Fibroblast of skin of back (primary cell): ENCODE measurements around the gene CDX2.
A peak's percentile ranks its signal among the peaks of the same experiment; 100 is the strongest.
"Not testable (repeated sequence)": the region's sequence is repeated elsewhere in the genome, so short reads cannot be mapped to it uniquely, and the experiment has no call there.

ENCODE experiments used
- DNase-seq: peaks from one replicate; pipeline ENCODE4 v3.0.0-alpha.2; 2013

The CDX2 gene

DNA sequence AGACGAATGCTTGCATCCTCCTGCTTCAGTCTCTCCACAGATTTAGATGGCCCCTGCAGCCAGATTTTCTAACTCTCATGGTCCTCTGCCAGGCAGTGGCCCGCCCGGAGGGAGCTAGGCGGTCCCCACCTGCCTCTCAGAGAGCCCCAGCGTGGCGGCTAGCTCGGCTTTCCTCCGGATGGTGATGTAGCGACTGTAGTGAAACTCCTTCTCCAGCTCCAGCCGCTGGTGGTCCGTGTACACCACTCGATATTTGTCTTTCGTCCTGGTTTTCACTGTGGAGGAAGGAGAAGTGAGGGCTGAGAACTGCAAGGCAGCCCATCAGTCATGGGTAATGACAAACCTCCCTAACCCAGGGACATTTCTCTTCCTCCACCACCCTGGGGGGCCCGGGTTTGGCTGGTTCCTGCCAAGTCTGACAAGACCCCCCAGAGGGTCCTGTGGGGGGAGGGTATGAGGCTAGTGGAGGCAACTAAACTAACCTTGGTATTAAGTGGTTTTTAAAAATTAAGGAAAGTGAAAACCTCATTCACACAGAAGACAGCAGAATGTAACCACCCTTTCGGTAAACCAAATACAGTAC, 4.3 kb downstream of the CDX2 start:
- DNase-seq, result no peak

DNA sequence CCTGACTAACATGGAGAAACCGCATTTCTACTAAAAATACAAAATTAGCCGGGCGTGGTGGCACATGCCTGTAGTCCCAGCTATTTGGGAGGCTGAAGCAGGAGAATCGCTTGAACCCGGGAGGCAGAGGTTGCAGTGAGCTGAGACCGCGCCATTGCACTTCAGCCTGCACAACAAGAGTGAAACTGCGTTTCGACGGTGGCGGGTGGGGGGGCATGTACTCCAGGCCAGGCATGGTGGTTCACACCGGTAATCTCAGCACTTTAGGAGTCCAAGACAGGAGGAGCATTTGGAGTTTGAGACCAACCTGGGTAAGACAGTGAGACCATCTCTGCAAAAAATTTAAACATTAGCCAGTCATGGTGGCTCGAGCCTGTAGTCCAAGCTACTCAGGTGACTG, 4.9 kb downstream of the CDX2 start:
- not testable (repeated sequence) for DNase-seq

DNA sequence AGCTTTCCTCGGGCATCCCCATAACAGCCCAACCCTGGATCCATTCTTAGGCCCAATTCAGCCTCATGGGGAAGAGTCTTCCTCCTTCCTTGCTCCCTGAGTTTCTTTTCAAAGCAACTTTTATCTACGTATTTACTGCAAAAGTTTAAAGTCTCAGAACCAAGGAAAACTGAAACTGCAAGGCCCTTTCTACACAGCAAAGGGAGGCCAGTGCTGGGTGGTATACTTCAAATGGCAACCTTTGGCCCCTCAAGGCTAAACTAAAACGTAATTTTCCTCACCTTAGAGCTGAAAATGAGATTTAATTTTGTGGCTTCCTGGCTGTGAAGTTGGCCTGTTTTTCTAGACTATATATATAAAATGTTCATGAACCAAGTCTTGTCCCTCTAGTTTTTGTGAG, 5.6 kb downstream of the CDX2 start:
- no peak for DNase-seq

DNA sequence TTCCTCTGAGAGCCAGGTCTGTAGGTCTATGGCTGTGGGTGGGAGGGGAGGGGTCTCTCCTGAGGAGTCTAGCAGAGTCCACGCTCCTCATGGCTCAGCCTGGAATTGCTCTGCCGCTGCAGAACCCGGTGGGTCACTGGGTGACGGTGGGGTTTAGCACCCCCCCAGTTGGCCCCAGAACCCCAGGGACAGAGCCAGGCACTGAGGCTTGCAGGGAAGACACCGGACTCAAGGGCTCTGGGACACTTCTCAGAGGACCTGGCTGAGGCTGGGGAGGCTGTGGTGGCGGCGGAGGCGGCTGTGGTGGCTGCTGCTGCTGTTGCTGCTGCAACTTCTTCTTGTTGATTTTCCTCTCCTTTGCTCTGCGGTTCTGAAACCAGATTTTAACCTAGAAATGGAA, 6.1 kb downstream of the CDX2 start:
- DNase-seq, result no peak

DNA sequence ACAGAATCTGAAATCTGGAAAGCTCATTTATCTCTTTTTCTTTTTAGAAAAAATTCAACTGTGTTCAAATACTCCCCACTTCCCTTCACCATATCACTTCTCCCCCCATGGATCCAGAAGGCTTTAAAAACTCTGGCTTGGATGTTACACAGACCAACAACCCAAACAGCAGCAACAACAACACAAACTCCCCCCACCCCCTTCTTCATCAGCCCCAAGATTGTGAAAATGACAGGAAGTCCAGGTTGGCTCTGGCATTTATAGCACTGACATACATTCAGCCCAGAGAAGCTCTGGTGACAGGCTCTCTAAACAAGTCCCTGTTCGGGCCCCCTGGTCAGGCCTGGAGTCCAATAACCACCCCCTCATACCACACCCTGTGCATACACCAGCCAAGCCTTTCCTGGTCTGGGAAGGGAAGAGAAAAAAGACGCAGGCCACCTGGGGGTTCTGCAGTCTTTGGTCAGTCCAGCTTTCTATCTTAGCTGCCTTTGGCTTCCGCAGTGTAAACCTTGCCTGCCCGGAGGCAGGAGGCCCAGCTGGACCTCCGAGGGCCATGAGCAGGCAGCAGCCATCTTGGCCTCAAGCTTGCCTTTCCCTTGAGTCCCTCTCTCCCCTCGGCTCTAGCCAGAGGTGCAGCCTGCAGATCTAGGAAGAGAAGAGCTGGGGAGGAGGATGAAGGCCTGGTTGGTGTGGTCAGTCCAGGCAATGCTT, 6.8 kb downstream of the CDX2 start:
- no peak for DNase-seq

DNA sequence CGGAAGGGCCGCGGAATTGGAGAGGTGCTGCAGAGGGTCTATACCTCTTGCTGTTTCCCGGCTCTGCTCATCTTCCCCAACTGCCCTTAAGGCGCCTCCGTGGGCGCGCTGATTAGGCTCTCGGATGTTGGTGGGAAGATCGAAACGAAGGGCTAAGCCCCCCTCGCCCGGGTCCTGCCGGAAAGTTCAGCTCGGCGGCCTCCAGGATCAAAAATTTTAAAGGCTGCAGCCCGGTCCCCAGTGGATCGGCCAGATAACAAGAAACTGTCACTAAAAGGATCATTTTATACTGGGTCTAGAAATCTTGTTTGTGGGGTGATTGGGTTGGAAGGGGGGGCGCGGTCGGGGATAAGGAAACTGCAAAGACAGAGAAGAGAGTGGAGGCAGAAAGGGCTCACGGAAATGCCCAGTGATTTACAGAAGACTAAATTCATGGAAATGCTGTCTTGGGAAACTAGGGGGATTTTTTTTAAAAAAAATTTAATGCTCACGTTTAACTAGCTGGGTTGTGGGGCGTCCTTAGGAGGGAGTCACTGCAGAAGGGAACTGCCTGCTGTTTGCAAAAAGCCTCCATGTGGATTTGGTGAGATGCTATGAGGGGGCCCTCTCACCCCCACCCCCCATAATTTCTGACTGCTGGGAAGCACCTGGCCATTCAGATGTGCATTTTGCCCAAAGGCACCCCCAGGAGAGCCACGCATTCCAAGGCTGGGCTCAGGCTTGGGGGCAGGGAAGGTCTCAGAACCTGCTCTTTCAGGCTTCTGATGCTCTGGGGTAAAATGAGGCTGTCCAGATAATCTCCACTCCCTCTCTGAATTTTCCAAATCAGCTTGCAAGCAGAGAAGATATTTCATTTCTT, 7.7 kb downstream of the CDX2 start:
- no peak for DNase-seq

DNA sequence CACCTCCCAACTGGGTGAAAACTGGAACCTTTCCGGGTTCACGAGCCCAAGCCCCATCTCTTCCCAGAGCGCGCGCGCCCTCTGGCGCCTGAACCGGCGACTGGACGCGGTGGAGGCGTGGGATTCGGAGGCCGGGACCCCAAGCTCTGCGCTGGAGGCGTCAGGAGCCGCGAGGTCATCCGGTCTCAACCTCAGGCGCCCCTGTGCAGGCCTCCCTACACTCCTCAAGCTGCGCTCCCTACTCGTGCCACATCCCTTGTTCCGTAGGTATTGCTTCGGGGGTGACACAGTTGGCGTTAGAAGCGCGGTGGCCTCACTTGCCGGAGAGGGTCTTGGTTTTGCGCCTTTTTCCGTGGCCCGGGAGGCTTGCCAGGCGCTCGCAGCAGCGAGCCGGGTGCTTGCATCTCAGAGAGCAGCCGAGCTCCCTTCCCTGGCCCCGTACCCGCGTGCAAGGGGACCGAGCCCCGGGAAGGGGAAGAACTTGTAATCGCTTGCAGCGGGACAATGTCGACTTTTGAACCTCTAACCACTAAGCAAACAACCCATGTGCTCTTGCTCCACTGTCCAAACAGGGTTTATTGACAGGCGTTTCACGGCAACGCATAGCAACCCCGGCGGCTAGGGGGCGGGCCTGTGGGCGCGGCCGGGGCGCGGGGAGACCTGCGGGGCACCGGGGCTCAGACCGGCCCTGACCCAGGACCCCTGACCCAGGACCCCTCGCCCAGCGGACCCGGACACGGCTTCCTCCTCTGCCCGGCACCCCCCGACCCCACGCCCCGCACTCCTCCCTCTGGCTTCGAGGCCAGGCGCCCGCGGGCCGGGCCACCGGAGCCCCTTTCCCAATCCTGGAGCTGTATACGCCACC, 8.5 kb downstream of the CDX2 start:
- DNase-seq, result no peak

DNA sequence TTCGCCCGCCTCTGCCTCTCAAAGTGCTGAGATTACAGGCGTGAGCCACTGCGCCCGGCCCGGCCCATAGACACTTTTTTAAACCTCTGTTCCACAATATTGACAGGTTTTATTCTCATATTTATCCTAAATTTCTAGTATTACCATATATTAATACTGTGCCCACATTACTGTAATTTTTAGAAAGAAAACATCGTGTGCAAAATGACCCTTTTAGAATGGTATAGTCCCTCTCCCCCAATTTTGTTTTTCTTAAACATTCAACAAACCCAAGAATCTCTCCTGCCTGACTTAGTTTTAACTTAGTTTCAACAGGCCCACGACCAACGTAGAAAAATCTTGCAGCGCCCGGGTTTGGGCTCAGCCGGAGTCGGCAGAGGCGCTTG, 9.1 kb downstream of the CDX2 start:
- DNase-seq, result no peak

DNA sequence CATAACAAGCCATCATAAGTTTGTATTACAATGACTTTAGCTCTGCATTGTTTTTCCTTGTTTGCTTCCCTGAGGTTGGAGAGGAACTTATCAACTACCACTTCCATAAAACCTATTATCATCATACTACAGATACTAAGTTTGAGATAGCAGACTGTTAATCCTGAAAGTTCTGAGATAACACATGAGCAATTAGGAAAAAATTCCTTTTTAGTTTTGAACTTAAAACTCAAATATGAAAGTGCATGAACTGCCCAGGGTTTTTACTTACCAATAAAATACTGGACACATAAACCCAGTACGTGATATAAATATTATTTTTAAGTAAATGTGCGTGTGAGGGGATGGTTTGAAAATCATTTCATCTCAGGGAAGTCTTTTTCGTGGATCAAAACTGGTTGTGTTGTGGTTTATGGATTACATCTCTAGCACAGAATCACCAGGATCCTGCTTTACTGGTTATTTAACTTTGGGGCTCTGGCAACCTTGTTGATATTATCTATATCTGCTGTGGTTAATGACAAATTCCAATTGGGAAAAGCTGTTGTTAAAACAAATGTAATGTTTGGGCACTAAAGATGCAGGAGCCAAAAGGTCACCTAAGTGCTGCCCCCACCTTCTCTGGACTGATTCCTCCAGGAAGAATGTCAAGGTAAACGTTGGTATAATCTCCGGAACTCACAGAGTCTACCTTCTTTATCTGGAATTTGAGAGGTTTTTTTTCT, 12.4 kb downstream of the CDX2 start:
- no peak for DNase-seq

DNA sequence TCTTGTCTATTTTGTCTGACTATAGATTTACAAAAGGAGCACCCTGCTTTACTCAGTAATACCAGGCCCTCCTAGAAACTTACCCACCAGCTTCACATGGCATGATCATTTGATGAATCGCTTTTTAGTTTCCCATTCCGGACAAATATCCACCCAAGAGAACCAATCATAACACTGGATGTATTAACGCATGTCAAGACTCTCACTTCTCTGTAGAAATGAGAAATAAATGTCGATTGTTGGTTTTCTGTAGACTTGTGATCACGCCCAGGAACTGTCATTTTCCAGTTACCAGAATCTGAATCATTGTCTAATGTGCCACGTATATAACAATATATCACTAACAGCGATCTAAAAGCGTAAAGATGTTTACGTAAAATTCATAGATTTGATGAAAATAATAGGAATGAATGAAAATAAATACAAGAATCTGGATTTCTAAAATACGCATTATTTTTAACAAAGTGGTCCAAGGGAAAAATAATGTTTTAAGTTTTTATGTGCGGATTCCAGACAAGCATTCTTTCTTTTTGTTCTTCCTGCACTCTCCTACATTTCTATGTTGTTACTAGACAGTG, 14.0 kb downstream of the CDX2 start:
- DNase-seq, result no peak

DNA sequence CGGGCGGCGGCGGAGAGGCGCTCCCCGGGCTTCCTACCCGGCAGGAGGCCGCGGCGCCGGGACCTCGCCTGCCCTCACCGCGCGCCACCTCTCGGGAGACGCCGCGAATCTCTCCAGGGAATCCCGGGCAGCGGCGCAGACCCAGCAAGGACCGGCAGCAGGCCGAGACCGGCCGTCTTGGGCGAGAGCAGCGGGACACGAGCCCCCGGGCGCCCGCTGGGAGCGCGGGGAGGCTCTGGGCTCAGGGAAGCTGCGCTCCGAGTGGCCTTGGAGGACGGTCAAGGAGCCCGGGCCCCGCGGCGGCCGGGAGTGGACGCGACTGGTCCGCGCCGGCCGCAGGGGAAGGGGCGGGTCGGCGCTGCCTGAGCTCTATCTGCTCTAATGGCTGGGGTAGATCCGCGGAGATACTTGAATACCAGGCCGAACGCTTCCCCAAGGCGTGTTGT, 14.7 kb downstream of the CDX2 start:
- peak; percentile 12 for DNase-seq

DNA sequence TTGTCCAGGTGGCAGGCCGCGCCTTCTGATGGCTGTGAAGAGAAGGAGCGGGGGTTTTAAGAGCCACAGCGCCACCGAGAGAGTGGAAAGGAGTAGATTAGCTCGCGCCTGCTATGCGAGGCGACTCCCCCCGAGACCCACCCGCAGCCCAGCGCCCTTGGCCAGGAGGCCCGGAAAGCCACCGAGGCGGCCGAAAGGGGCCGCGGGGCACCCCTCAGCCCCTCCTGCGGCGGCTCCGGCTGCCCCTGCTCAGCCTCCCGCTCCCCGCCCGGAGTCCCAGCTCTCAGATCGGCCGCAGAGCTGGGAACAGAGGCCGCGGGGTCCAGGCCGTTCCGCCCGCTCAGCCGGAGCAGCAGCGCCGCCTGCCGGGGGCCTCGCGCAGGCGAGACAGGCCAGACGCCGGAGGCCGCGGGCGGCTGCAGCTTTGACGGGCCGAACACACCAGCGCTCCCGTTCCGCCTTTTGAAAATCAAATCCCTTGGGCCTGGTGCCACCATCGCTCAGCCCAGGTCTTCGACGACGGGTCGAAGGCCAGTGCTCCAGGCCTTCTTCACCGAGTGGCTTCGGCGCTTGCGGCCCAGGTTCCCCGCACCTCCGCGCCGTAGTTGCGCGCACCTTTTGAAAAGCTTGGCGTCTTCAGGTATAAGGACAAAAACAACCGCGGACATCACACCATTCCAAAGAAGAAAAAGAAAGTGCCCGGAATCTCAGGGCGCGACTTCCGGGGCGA, 15.3 kb downstream of the CDX2 start:
- DNase-seq, result peak; percentile 55

DNA sequence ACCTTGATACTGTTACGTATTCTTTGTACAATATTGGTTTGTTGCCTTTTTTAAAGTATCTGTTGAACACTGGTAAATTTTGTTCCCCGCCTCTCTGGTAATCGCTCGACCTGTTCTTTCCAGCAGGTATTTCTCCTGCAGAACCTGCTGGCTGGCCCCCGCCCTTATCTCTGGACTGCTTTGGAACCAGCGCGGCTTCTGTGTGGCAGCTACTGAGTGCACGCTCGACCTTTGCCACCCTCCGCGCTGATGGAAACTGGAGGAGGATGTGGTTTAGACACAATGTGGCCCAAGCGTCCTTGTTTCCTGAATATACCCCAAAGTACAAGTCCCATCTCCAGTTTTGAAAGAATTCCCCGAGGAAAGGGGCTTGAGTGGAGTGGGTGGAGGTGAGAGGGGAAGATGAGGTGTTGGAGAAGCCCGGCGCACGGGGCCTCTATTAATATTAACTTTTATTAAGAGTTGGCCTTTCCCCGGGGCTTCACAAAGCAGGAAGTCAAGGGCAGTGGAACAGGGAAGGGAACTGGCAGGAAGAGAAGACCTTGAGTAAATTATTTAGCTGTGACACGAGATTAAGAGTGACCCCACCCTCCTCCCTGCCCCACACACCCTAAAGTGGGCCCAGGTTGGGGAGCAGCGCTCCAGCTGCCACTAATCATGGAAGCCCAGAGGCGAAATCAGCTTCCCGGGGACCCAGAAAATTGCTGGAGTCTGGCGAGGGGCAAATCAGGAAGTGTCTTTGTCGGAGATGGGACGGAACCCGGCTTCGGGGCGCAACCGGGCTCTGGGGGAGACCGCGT, 16.0 kb downstream of the CDX2 start:
- DNase-seq, result no peak

DNA sequence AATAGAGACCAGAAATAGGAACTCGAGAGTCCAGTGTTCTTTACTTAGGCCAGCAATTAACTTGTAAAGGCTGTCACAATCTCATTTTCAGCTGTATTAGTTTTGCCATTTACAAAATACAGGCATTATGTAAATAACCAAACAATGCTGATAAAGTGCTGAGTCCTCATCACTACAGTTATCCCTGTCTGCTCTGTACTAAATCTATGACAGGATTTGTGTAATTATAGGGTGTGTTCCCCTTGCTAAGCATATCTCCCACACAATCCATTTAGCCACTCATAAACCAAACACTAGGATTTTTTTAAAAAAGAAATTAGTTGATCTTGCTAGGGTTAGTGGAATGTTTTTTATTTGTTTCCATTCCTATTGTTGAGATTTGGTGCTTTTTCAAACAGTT, 26.1 kb downstream of the CDX2 start:
- DNase-seq, result no peak

DNA sequence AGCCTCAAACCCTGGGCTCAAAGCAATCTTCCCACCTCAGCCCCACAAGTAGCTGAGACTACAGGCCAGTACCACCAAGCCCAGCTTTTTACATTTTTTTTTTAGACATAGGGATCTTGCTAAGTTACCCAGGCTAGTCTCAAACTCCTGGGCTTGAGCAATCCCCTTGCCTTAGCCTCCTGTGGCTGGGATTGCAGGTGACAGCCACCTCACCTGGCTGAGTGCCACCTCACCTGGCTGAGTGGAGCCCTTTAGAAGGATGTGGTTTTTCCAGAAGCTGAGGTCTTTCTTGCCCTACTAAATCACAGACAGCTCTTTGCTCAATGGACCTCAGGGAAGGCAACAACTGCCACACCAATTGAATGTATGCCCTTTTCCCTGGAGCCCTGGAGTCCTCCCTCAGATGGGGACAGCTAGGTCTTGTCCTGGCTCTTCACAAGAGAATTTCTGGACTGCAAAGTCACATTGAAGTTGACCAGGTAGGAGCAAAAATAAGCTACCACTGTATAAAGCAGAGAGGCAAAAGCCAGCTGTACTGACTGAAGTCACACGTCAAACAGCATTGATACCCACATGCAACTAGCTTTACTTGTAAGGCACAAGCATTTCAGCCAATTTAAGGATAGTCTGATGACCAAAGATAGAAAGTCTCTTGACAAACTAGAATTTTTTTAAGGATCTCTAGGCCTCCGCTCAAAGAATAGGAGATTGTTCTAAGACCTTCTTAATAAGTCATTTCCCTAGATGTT, 35.4 kb downstream of the CDX2 start:
- no peak for DNase-seq

DNA sequence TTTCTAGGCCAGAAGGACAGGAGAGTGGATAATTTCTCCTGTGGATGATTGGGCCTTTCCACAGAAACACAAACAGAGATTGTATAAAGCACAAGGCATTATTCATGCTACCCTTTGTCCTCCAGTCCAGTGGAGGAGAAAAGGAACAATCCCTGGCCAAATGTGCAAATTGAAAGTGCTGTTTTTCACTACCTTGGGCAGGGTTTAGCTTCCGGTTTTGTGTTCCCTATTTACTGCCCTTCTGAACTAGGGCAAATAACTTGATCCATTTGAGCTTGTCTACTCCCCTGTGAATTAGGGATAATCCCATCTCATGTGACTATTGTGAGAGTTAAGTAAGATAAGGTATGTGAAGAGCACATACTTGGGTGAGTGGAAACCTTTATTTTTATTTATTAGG, 36.0 kb downstream of the CDX2 start:
- DNase-seq, result no peak

DNA sequence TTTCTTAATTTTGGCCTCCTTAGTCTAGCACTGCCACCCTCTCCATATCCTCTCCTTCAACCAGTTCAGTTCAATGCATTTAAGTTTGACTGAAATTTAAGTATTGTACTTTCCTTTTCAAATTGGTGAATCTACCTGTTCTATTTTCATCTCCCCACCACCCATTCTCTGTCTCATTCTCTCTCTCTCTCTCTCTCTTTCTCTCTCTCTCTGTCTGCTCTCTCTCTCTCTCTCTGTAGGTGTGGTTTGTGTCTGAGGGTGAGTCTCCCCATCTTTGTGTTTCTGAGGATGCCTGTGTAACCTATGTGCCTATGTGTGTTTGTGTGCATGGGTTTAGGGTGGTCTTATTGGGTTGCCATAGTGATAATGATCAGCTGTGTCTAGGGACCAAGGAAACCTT, 39.2 kb downstream of the CDX2 start:
- no peak for DNase-seq

DNA sequence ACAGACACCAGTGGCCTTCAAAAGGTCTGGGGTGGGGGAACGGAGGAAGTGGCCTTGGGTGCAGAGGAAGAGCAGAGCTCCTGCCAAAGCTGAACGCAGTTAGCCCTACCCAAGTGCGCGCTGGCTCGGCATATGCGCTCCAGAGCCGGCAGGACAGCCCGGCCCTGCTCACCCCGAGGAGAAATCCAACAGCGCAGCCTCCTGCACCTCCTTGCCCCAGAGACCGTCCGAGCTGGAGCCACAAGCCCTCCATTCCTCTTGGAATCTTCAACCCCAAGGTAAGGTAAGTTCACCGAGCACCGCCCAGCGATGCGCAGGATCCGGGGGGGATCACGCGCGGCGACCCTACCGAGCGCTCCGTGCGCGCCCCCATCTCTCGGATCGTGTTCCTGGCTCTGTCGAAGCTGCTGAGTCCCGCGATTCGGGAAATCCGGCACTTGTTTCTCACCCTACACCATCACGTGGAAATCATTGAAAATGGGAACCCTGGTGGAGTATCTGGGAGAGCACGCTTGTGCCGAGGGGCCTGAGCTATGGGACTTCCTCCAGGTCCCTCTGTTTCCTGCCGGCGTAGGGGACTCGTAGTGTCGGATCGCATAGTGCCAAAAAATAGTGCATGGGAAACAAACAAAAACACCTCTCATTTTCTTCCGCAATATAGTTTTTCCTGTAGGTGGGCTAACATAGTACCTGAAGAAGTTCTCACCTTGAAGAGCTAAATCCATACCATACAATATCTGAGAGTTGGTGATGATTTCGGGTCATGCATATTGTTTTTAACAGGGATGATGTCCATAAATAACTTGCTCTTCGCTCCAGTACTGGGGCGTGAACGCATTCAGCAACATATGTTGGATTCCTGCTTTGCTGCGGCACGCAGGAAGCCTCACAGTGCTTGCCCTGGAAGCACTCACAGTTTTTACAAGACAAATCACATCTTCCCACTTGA, 40.0 kb downstream of the CDX2 start:
- no peak for DNase-seq
